Natural killer cell (primary cell): Measurements from ENCODE around the gene CAB39. TPM values are rescaled to one million over a fixed set of nuclear protein-coding genes. Genes with fewer than 3 reads are reported as not detected.
A peak's percentile ranks its signal among the peaks of the same experiment; 100 is the strongest.

Experiments
- ATAC-seq, 3 donors: fragments of 150-1000 bp in 2 of 3; fragments of 200-7000 bp in 1 of 3; cut with Tn5 transposase; 1 replicate in 1 of 3; 2 replicates in 2 of 3; pipeline ENCODE4 v1.10.0; 2021; ENCODE audit warnings: mild to moderate bottlenecking in 2 of 3, moderate library complexity in 2 of 3
- DNase-seq, 2 donors: peaks; one replicate each; pipeline versions ENCODE4 v3.0.0 to v3.0.0-alpha.2; 2013 to 2021; ENCODE audit warnings: mixed read lengths in 1 of 2
- H3K27ac ChIP-seq: one replicate; pipeline ENCODE4 v1.5.1; 2013; ENCODE audit warnings: mild to moderate bottlenecking, low read length
- H3K27me3 ChIP-seq: one replicate; pipeline ENCODE4 v1.6.1; 2013; ENCODE audit warnings: low read length; ENCODE audit not compliant: control insufficient read depth, insufficient read depth
- H3K36me3 ChIP-seq: one replicate; pipeline ENCODE4 v1.6.1; 2013; ENCODE audit warnings: low read length; ENCODE audit not compliant: control insufficient read depth, insufficient read depth
- H3K4me1 ChIP-seq: one replicate; pipeline ENCODE4 v1.6.1; 2013; ENCODE audit warnings: low read length; ENCODE audit not compliant: control insufficient read depth, insufficient read depth
- H3K4me3 ChIP-seq: one replicate; pipeline ENCODE4 v1.5.1; 2013; ENCODE audit warnings: low read length
- H3K9me3 ChIP-seq: one replicate; pipeline ENCODE4 v1.6.1; 2013; ENCODE audit warnings: low read length; ENCODE audit not compliant: control insufficient read depth, insufficient read depth
- H3K27ac Mint-ChIP-seq, 2 donors: one replicate each; pipeline ENCODE4 v1.8.0; 2022; ENCODE audit warnings: mild to moderate bottlenecking in 2 of 2, mixed read lengths in 2 of 2, moderate library complexity in 1 of 2
- H3K27me3 Mint-ChIP-seq, 2 donors: one replicate each; pipeline ENCODE4 v1.8.0; 2022; ENCODE audit warnings: low read depth in 2 of 2, mixed read lengths in 2 of 2
- H3K36me3 Mint-ChIP-seq: one replicate; pipeline ENCODE4 v1.8.0; 2022; ENCODE audit warnings: mixed read lengths
- H3K4me1 Mint-ChIP-seq, 2 donors: one replicate each; pipeline ENCODE4 v1.8.0; 2022; ENCODE audit warnings: mixed read lengths in 2 of 2
- H3K4me3 Mint-ChIP-seq: one replicate; pipeline ENCODE4 v1.8.0; 2022; ENCODE audit warnings: mild to moderate bottlenecking, moderate library complexity, mixed read lengths
- H3K9me3 Mint-ChIP-seq, 2 donors: one replicate each; pipeline ENCODE4 v1.8.0; 2022; ENCODE audit warnings: mixed read lengths in 2 of 2
- WGBS: methylation state at CpG from one replicate; pipeline ENCODE4 v1.1.7; 2013; ENCODE audit warnings: missing lambda C conversion rate; ENCODE audit not compliant: insufficient coverage; 5-methylcytosine and 5-hydroxymethylcytosine counted together
- intact Hi-C: fragments of 100-400 bp; cut with micrococcal nuclease; formaldehyde crosslinking; loops from one replicate; pipeline ENCODE4 v1.14.2; 2022
- total RNA-seq, 4 donors: library from RNA; stranded (reverse); fragments of 120-200 nt in 1 of 4; gene quantifications; one replicate each; pipeline versions ENCODE4 v1.2.3 to v1.2.4, GENCODE V29; 2013 to 2022
- TF ChIP-seq, protein P1 (sequence below): fragments of 200-600 bp; IDR thresholded peaks from one replicate; pipeline ENCODE4 v1.8.0; 2022; ENCODE audit warnings: antibody characterized with exemption

The CAB39 gene
- total RNA-seq, 3 donors from 2014 or later (not counting 1 experiment from before 2014, with no cell fraction given) = 75.4 to 96.5 (median 90.5) TPM

DNA sequence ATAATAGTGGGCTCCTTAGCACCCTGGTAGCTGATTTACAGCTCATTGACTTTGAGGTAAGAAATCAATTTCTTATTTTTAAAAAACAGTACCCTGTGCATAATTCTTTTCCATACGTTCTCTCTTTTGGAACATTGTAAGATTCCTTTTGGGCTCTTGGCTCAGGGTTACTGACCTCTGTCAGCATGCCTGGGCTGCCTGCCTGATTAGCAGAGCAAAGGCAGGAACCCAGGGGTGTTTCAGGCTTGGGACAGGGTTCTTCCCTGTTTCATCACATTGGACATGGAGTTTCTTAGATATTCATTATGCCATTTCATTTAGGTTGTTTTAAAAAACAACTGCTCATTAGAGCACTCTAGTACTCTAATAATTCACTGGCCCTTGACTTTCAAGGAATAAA lies 78.3 kb downstream of the CAB39 start:
- peaks cover 43% of the 10 kb centered on the region for H3K36me3 ChIP-seq
- no peak overlapping the region for H3K27ac ChIP-seq
- Mint-ChIP-seq H3K4me3 (no peak overlapping the region), H3K27me3 (no peaks in the 10 kb centered on the region), H3K9me3 (peaks cover 3 to 9% of the 10 kb centered on the region in 2 donors), H3K4me1 (peaks cover 71 to 77% of the 10 kb centered on the region in 2 donors), H3K27ac (peak overlapping the region in 1 of 2 donors; percentile 21), H3K36me3 (peaks cover 24% of the 10 kb centered on the region)
- peaks cover 14% of the 10 kb centered on the region for H3K4me1 ChIP-seq
- DNase-seq = no peak
- no peaks in the 10 kb centered on the region for H3K9me3 ChIP-seq
- H3K4me3 ChIP-seq = no peak overlapping the region
- intact Hi-C loops = loop anchor here (10.0 kb wide), 1 partner anchor 376 kb away; the partner anchor contains the start of gene SP100
- WGBS = 95% methylated on average over 1 of the region's 1 CpG
- ATAC-seq = no peak
- TF ChIP-seq, protein P1, sequence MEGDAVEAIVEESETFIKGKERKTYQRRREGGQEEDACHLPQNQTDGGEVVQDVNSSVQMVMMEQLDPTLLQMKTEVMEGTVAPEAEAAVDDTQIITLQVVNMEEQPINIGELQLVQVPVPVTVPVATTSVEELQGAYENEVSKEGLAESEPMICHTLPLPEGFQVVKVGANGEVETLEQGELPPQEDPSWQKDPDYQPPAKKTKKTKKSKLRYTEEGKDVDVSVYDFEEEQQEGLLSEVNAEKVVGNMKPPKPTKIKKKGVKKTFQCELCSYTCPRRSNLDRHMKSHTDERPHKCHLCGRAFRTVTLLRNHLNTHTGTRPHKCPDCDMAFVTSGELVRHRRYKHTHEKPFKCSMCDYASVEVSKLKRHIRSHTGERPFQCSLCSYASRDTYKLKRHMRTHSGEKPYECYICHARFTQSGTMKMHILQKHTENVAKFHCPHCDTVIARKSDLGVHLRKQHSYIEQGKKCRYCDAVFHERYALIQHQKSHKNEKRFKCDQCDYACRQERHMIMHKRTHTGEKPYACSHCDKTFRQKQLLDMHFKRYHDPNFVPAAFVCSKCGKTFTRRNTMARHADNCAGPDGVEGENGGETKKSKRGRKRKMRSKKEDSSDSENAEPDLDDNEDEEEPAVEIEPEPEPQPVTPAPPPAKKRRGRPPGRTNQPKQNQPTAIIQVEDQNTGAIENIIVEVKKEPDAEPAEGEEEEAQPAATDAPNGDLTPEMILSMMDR = no peak
- H3K27me3 ChIP-seq = no peaks in the 10 kb centered on the region

DNA sequence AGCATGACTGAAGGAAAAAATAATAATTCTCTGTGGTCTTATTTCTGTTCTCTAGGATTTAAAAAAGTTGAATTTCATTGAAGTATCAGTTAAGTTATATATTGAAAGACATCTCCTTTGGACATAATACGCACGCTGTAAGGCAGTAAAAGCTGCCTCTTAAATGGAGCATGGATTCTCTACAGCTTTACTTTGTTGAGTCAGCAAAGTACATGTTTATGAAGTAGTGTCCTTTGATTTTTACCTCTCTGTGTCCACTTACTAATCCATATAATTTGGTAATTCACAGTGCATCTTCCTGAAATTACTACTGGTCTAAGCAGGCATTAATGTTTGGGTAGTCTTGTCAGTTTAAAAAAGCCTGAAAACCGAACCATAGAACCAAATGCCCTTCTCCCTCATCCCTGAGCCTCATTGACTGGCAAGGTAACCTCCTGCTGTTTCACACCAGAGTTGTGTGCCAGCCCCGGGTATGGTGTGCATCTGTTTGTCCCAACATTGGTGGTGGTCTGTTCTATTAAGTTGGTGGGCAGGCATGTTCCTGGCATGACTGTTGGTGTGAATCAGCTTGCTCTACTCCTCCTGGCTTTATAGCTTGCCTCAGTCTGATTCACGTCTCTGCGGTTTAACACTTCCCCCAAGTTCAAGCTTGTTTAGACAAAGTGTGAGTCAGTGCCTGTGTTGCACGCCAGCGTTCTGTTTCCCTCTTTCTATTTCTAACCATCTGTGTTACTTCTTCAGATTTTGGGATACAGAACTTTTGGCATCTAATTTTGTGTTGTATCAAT lies 81.1 kb downstream of the CAB39 start:
- 42% methylated on average over 8 of the region's 8 CpGs for WGBS
- Histone ChIP-seq H3K4me3 (no peak overlapping the region), H3K27ac (peak overlapping the region; percentile 36), H3K27me3 (no peaks in the 10 kb centered on the region), H3K4me1 (peaks cover 21% of the 10 kb centered on the region), H3K9me3 (no peaks in the 10 kb centered on the region), H3K36me3 (peaks cover 42% of the 10 kb centered on the region)
- Mint-ChIP-seq H3K4me1 (peaks cover 51% of the 10 kb centered on the region in 2 donors), H3K36me3 (peaks cover 17% of the 10 kb centered on the region), H3K4me3 (peak overlapping the region; percentile 80), H3K27me3 (no peaks in the 10 kb centered on the region), H3K9me3 (peaks cover 0 to 5% of the 10 kb centered on the region in 2 donors), H3K27ac (peak overlapping the region; percentile 72 to 79)
- TF ChIP-seq, protein P1 = no peak
- DNase-seq = peak; percentile 62 to 90
- intact Hi-C loops = loop anchor here (1.0 to 10.0 kb wide), 5 partner anchors 12 to 379 kb away; partner anchors contain the start of gene SP100
- ATAC-seq = peak; percentile 91 to 98 (median 97)

DNA sequence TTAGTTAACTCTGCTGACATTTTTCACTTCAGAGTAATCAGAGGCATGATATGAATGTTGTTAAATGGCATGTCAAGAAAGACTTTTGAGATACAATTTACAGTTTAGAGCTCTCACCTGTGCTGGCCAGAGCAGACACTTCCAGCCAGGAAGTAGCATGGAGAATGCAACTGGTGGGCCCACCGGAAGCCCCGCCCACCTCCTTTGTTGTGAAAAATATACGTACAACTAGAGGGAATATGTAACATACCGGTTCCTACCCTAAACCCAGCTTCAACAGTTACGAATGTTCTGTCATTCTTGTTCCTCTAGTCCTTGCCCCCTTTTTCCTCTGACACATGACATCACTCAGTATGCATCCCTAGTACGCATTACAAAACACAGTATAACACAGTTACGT lies 81.9 kb downstream of the CAB39 start:
- TF ChIP-seq, protein P1 = no peak

More for the DNA sequence above, 81.9 kb downstream of the CAB39 start:
- Mint-ChIP-seq H3K9me3 (no peaks in the 10 kb centered on the region), H3K4me1 (peaks cover 44% of the 10 kb centered on the region in 2 donors), H3K27me3 (no peaks in the 10 kb centered on the region), H3K4me3 (peak overlapping the region; percentile 80), H3K36me3 (peaks cover 10% of the 10 kb centered on the region), H3K27ac (peak overlapping the region; percentile 72 to 79)
- peak in 1 of 3 donors; percentile 4 for ATAC-seq
- H3K27ac ChIP-seq = peak overlapping the region; percentile 36
- no peaks in the 10 kb centered on the region for H3K9me3 ChIP-seq
- peaks cover 42% of the 10 kb centered on the region for H3K36me3 ChIP-seq
- WGBS = 66% methylated on average over 7 of the region's 7 CpGs
- H3K27me3 ChIP-seq = no peaks in the 10 kb centered on the region
- intact Hi-C loops = loop anchor here (1.0 to 10.0 kb wide), 5 partner anchors 13 to 380 kb away; partner anchors contain the start of gene SP100
- no peak overlapping the region for H3K4me3 ChIP-seq
- DNase-seq = peak in 1 of 2 donors; percentile 65
- peaks cover 21% of the 10 kb centered on the region for H3K4me1 ChIP-seq
